GM19438 (cell line): ENCODE measurements around the gene ANXA5.

Experiments
- ATAC-seq: cut with Tn5 transposase; IDR thresholded peaks from one replicate; pipeline ENCODE4 v1.9.1; 2021; ENCODE audit warnings: low read depth; ENCODE audit not compliant: unreplicated experiment

ANXA5 gene

DNA sequence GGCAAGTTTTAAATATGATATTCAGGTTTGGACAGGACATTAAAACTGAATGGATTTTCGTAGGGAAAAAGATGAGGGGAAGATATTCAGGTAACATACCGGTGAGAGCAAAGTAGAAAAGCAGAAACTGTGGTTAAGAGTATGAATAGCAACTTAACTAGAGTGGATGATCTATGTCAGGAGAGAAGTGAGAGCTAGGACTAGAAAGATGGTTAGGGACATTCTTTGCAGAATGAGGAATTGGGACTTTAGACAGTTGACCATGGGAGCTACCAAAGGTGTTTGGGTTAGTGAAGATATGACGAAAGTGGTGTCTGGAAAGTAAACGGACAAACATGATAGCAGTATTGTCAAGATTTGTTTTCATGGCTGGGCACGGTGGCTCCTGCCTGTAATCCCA lies 45.2 kb downstream of the ANXA5 start:
- no peak for ATAC-seq

DNA sequence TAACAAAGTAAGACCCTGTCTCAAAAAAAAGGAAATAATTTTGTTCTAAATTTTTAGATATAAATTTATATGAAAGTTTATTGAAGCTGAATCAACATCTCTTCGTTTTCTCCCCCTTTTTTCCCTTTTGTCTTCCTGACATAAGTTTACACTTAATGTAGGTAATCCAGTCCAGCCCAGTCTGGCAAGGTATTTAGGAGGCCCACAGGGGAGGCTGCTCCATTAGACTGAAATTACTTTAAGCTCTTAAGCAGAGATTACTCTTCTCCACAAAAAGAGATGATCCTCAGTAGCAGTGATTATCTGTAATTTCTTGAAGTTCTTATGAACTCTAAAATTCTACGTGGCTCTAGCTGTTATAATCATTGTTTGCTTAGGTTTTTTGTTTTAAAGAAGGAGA lies 46.0 kb downstream of the ANXA5 start:
- no peak for ATAC-seq

DNA sequence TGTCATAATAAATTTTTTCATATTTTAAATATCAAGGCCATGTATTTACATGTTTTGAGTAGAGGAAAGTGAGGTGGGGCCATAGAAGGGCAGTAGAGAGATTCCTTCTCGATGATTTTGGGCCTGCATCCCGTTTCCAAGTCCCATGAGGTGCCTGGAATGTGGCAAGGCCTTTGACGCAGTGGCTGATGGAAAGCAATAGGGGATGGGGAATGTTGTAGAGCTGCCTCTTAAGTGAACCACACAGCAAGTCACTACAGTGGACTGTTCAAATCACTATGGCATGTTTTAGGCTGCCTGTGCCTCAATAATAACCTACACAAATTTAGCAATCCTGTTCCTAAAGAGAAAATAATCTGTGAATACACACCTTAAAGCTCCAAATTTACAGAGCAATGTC lies 48.3 kb downstream of the ANXA5 start:
- ATAC-seq: no peak

DNA sequence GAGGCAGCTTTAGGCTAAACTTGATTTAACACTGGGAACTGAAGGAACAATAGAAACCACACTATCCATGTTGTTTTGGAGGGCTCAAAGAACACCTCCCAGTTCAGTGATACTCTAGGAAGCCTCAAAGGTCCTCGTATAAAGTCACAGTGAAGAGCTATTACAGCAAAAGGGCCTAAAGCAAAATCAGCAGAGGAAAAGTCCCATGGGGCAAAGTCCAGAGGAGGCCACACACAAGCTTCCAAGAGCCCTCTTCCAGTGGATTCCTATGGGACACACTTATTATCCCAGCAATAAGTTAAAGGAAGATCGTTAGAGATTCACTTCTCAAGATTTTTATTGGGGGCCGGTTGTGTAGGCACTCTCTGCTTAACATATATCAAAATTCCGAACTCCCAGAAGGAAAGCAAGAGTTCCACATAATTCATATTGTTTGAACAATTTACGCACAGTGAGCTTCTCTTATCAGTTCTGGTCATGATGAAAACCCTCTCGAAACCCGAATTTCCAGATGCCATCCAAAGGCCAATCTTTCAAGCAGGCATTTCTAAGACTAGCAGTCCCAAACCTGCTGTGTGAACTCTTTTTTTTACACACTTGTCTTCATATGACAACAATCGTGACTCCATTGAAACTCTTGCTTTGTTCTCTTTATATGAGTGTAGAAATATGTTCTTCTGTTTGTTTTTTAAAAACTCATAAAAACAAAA lies 53.7 kb downstream of the ANXA5 start:
- no peak for ATAC-seq

DNA sequence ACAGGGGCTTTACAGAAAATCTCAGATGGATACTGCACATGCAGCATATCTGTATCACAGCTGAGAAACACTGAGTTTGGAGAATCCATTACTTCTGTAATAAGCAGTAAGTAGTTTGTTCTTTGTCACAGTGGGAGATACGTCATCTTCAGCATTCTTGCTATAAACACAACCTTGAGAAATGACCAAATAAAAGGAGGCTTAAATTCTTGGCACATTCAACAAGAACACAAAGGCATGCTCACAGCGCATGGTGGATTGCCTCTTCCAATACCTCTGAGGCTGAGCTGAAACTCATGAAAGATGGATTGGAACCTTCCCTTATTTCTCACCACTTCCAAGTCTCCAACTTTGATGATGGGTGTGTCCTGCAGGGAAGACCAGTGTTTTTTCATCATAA lies 54.5 kb downstream of the ANXA5 start:
- no peak for ATAC-seq

DNA sequence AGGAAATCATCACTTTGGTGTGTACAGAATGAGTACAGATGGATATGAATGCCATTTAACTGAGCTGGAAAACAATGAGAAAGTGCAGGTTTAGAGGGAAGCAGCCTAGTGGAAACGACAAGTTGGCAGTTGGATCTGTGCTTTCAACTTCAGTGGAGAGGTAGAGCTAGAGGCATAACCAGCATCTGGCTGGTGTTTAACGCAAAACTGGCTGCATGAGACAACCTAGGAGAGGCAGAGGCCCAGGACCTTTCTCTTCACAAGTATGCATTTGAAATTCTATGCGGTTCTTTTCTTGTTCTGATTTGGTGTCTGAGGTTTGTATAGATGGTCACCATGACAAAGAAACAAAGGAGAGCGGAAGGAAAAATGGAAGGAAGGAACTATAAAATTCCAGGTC lies 63.1 kb downstream of the ANXA5 start:
- no peak for ATAC-seq

DNA sequence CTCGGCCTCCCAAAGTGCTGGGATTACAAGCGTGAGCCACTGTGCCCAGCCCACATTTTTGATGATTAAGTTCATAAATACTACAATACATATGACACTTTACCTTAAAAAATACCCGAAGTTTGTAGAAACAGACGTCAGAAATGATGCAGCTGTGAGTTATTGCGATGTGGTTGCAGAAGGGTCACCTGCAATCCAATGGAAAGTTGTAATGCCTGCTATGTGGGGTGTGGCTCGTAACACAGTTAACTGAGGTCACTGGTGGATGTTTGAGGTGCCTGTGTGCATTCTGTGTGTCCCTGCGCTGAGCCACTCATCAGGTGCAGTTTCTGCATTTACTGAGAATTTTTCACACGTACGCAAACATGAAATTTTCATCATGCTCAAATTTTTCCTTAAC lies 64.1 kb downstream of the ANXA5 start:
- ATAC-seq: no peak
